ENCODE results near the gene NPHP4.

DNA sequence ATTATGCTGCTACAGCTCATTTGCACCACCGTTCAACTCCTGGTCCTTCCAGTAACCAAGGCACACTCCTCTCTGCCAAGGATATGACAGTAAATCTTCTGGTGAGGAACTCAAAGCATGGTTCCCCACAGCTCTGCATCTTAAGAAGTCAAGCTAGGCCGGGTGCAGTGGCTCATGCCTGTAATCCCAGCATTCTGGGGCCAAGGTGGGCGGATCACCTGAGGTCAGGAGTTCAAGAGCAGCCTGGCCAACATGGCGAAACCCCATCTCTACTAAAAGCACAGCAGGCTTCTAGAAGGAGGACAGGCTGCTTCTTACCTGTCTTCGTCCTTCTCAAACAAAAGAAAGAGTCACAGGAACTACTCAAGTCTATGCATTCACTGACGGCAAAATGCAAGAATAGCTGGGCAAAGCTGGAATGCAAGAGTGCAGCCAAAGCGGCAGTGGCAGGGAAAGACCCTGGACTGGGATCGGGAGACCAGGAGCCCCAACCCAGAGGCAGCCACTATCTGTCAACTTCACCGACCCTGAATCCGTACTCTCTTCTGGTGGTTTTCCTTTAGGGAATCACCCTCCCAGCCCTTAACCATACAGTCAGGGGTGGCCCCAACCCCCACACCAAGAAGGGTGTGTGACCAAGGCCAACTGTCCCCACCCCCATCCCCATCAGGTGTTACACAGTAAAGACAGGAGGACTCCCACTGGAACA is 75.5 kb downstream of the NPHP4 start:
- TF ChIP-seq, protein P1, sequence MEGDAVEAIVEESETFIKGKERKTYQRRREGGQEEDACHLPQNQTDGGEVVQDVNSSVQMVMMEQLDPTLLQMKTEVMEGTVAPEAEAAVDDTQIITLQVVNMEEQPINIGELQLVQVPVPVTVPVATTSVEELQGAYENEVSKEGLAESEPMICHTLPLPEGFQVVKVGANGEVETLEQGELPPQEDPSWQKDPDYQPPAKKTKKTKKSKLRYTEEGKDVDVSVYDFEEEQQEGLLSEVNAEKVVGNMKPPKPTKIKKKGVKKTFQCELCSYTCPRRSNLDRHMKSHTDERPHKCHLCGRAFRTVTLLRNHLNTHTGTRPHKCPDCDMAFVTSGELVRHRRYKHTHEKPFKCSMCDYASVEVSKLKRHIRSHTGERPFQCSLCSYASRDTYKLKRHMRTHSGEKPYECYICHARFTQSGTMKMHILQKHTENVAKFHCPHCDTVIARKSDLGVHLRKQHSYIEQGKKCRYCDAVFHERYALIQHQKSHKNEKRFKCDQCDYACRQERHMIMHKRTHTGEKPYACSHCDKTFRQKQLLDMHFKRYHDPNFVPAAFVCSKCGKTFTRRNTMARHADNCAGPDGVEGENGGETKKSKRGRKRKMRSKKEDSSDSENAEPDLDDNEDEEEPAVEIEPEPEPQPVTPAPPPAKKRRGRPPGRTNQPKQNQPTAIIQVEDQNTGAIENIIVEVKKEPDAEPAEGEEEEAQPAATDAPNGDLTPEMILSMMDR (optimal IDR thresholded peaks at IDR 0.05 in 1 of 3, IDR thresholded peaks at IDR 0.05 in 1 of 3, conservative IDR thresholded peaks at IDR 0.05 in 1 of 3; ENCODE audit: extremely low read depth in 1 of 3, insufficient read depth in 2 of 3, low read length in 3 of 3): no peak
- TF ChIP-seq EZH2 (IDR thresholded peaks at IDR 0.05; ENCODE audit: low read length): no peak
